ENCODE data around the gene LINGO3.

The LINGO3 gene

GRCh38 chr19:2340496-2341243, 32.7 kb upstream of the LINGO3 start:
- in situ Hi-C loops (cut with HindIII; ENCODE audit: low sequenced_read_pairs): no loop called here

- in situ Hi-C loops (cut with HindIII; ENCODE audit: low sequenced_read_pairs): no loop called here
These were observed 31.8 kb upstream of the LINGO3 start for GRCh38 chr19:2339644-2340310.

GRCh38 chr19:2338751-2339643, 31.0 kb upstream of the LINGO3 start:
- in situ Hi-C loops (cut with HindIII; ENCODE audit: low sequenced_read_pairs): no loop called here

DNA sequence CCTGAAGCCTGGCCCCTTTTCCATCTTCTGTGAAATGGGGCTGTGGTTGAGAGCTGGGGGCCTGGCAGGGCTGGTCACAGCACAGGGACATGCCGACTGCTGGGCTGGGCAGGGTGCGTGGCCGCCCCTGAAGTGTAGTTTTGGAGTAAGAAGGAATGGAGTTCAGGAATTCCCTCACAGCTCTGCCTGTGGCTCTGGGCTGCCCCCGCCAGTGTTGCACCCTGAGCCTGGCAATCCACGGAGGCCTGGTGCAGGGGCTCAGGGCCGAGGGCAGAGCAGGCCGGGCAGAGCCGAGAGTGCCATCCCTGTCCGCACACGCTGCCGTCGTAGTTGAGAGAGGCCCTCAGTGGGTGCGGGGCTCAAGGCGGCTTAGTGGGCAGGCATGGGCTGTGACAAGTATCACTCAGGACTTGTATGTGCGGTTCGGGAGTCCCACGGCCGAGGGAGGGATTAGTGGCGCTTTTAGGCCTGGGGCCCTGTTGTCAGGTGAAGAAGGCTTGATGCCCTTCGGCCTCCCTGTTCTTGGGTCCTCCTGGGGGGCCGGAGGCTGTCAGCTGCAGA, 30.2 kb upstream of the LINGO3 start:
- in situ Hi-C loops (cut with HindIII; ENCODE audit: low sequenced_read_pairs): no loop called here

DNA sequence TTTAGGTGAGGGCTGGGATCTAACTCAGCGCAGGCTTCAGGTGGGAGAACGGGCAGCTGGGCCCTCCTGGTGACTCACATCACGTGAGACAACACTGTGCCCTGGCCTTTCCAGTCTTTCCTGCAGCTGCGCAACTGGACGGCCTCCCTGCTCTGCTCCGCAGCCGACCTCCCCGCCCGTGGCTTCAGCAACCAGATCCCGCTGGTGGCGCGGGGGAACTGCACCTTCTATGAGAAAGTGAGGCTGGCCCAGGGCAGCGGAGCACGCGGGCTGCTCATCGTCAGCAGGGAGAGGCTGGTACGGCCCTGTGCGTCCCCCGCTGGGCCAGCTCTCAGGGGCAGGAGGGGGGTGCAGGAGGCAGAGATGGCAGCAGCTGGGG, 29.4 kb upstream of the LINGO3 start:
- in situ Hi-C loops (cut with HindIII; ENCODE audit: low sequenced_read_pairs): no loop called here

GRCh38 chr19:2336528-2337328, 28.8 kb upstream of the LINGO3 start:
- in situ Hi-C loops (cut with HindIII; ENCODE audit: low sequenced_read_pairs): no loop called here

DNA sequence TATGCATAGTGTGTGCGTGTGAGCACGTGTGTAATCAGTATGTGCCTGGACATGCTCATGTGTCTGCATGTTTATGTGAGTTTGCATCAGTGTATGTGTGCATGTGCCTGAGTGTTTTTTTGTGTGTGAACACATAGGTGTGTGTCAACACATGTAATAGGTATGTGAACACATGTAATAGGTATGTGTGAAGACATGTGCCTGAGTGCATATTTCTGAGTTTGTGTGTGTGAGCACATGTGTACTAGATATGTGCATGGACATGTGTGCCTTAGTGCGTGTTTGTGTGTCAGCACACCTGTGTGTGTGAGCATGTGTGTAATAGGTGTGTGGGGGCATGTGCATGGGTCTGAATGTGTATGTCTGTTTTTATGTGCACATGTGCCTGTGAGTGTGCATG, 27.9 kb upstream of the LINGO3 start:
- in situ Hi-C loops (cut with HindIII; ENCODE audit: low sequenced_read_pairs): no loop called here

GRCh38 chr19:2334986-2335846, 27.3 kb upstream of the LINGO3 start:
- in situ Hi-C loops (cut with HindIII; ENCODE audit: low sequenced_read_pairs): no loop called here

GRCh38 chr19:2334426-2334825, 26.5 kb upstream of the LINGO3 start:
- in situ Hi-C loops (cut with HindIII; ENCODE audit: low sequenced_read_pairs): no loop called here

- in situ Hi-C loops (cut with HindIII; ENCODE audit: low sequenced_read_pairs): no loop called here
These were observed 25.9 kb upstream of the LINGO3 start for GRCh38 chr19:2333807-2334211.

DNA sequence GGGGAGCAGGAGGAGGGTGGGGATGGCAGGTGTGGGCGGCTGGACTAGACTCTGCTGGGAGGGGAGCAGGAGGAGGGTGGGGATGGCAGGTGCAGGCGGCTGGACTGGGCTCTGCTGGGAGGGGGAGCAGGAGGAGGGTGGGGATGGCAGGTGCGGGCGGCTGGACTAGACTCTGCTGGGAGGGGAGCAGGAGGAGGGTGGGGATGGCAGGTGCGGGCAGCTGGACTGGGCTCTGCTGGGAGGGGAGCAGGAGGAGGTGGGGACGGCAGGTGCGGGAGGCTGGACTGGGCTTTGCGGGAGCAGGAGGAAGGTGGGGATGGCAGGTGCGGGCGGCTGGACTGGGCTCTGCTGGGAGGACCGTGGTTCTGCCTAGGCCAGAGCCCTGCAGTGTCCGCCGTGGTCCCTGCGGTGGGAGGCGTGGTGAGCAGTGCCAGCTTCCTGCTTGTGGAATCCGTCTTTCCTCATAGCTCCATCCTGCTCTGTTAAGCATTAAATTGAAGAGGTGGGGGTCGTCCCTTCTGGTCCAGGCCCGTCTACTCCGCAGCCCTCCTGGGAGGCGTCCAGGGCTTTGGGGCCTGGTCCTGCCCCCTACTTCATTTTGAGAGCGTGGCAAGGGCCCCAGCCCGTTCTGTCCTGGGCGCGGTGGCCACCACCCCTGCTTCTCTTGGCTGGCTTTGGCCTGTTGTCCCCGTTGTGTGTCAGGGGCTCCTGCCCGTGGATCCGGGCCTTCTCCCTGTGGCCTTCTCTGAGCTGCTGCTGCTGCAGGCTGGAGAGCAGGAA, 25.3 kb upstream of the LINGO3 start:
- in situ Hi-C loops (cut with HindIII; ENCODE audit: low sequenced_read_pairs): no loop called here

DNA sequence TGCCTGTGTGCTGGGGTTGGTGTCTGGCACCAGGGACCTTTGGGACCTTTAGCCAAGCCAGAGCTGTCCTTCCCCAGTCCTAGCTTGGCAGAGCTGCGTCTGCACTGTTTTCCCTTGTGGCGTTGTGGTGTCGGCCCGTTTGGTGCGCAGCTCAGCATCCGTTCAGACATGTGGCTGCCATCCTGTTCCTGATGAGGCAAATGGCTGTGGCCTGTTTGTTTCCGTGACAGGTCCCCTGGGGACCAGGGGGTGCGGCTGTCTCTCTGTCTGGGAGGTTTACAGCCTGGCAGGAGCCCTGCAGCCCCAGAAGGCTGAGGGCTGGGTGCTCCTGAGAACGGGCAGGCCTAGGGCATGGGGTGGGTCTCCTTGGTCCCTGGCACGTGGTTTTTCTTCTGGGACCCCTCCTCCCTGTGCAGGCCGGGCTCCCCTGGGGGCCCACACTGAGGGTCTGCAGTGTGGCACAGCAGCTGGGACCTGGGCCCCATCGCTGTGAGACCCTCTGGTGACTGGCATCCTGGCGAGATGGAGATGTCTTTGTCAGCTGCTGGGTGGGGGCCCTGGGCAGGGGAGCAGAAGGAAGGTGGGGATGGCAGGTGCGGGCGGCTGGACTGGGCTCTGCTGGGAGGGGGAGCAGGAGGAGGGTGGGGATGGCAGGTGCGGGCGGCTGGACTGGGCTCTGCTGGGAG, 24.5 kb upstream of the LINGO3 start:
- in situ Hi-C loops (cut with HindIII; ENCODE audit: low sequenced_read_pairs): no loop called here

- in situ Hi-C loops (cut with HindIII; ENCODE audit: low sequenced_read_pairs): no loop called here
These were observed 23.8 kb upstream of the LINGO3 start for GRCh38 chr19:2331601-2332246.

DNA sequence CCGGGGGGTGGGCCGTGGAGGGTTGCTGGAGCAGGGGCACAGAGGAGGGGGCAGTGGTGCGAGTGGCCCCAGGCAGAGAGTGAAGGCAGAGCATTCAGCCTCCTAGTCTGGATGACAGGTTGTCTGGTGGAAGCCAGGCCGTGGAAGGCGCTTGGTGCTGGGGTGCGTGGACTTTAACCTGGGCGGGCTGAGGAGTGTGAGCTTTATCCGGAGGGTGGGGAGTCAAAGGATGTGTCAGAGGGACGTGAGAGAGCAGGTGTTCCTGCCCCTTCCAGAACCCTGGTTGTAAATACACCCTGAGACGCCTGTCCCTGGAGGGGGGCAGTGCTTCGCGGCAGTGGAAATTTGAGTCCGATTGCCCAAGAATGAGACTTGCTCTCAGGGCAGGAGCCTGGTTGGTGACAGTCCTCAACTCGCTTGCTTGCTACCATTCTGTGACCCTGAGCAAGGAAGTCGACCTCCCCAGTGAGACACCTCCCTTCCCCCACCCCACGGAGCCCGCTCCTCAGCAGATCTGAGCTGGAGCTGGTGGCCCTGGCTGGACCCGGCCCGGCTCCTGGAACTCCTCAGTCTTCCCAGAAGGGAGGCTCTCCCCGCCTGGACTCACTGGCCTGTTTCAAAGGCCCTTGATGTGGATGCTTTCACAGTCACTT, 22.8 kb upstream of the LINGO3 start:
- in situ Hi-C loops (cut with HindIII; ENCODE audit: low sequenced_read_pairs): no loop called here

- in situ Hi-C loops (cut with HindIII; ENCODE audit: low sequenced_read_pairs): no loop called here
These were observed 22.3 kb upstream of the LINGO3 start for GRCh38 chr19:2330255-2330631.

GRCh38 chr19:2329501-2329916, 21.6 kb upstream of the LINGO3 start:
- in situ Hi-C loops (cut with HindIII; ENCODE audit: low sequenced_read_pairs): no loop called here

DNA sequence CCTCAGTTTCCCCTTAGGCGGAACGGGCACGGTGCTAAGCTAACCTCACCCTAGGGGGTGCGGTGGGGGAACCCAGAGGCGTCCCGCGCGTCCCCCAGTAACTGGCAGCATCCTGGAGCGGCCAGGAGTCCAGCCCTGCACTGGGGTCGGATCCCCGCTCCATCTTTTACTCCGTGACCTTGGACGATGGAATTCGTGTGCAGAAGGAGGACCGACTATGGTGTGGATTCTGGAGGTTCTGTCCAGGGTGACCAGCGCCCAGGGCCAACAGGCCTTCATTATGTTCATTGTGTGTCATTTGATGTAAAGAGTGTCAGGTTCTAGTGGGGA, 21.2 kb upstream of the LINGO3 start:
- in situ Hi-C loops (cut with HindIII; ENCODE audit: low sequenced_read_pairs): no loop called here

Data from DLD1 (cell line).